Endothelial cell (in vitro differentiated cells): ENCODE data around the gene FCHSD2. TPM values are rescaled to one million over a fixed set of nuclear protein-coding genes. Genes with fewer than 3 reads are reported as not detected.
"Not testable (repeated sequence)": the region's sequence is repeated elsewhere in the genome, so short reads cannot be mapped to it uniquely, and the experiment has no call there.

ENCODE experiments used
- DNase-seq: peaks from one replicate; pipeline ENCODE4 v3.0.0; 2021; ENCODE audit warnings: low spot score
- H3K27ac Mint-ChIP-seq: one replicate; pipeline ENCODE4 v1.8.0; 2021; ENCODE audit warnings: mixed read lengths, inconsistent platforms; ENCODE audit not compliant: unreplicated experiment
- H3K27me3 Mint-ChIP-seq: one replicate; pipeline ENCODE4 v1.8.0; 2021; ENCODE audit warnings: mild to moderate bottlenecking, moderate library complexity, mixed read lengths, inconsistent platforms; ENCODE audit not compliant: unreplicated experiment
- H3K36me3 Mint-ChIP-seq: one replicate; pipeline ENCODE4 v1.8.0; 2021; ENCODE audit warnings: mild to moderate bottlenecking, low read depth, mixed read lengths, inconsistent platforms; ENCODE audit not compliant: unreplicated experiment
- H3K4me1 Mint-ChIP-seq: one replicate; pipeline ENCODE4 v1.8.0; 2021; ENCODE audit warnings: mild to moderate bottlenecking, mixed read lengths, inconsistent platforms; ENCODE audit not compliant: unreplicated experiment
- H3K4me3 Mint-ChIP-seq: one replicate; pipeline ENCODE4 v1.8.0; 2021; ENCODE audit warnings: mild to moderate bottlenecking, mixed read lengths, inconsistent platforms; ENCODE audit not compliant: unreplicated experiment
- H3K9me3 Mint-ChIP-seq: one replicate; pipeline ENCODE4 v1.8.0; 2021; ENCODE audit warnings: mixed read lengths, inconsistent platforms; ENCODE audit not compliant: unreplicated experiment
- CTCF ChIP-seq: fragments of 200-600 bp; sonication (generic); IDR thresholded peaks from one replicate; pipeline ENCODE4 v1.5.0; 2021; ENCODE audit warnings: antibody characterized with exemption; ENCODE audit not compliant: unreplicated experiment
- total RNA-seq: library from RNA; stranded (reverse); fragmentation: NEBNext Ultra II Directional; extraction: Animal tissue kit (Norgen Biotek cat#: 25700); gene quantifications from one replicate; pipeline ENCODE4 v1.2.1, GENCODE V29; 2021; ENCODE audit not compliant: unreplicated experiment

FCHSD2 gene
- total RNA-seq, 1 donor from 2014 or later: 45.3 TPM

GRCh38 chr11:73135346-73136284 is 6.5 kb downstream of the FCHSD2 start:
- Mint-ChIP-seq H3K27ac (peak overlapping the region; percentile 57), H3K4me3 (no peak overlapping the region), H3K27me3 (no peaks in the 10 kb centered on the region), H3K36me3 (peaks cover 12% of the 10 kb centered on the region), H3K4me1 (peaks cover 25% of the 10 kb centered on the region), H3K9me3 (no peaks in the 10 kb centered on the region)
- DNase-seq: no peak
- no peak for TF ChIP-seq CTCF

- H3K36me3 Mint-ChIP-seq: peaks cover 14% of the 10 kb centered on the region
- not testable (repeated sequence) for H3K4me1 Mint-ChIP-seq, H3K4me3 Mint-ChIP-seq, H3K27ac Mint-ChIP-seq, H3K9me3 Mint-ChIP-seq, H3K27me3 Mint-ChIP-seq, DNase-seq
Measured at GRCh38 chr11:73132349-73132748, 9.8 kb downstream of the FCHSD2 start.

- Mint-ChIP-seq H3K9me3 (no peaks in the 10 kb centered on the region), H3K27me3 (no peaks in the 10 kb centered on the region), H3K36me3 (peaks cover 18% of the 10 kb centered on the region), H3K4me3 (no peak overlapping the region), H3K4me1 (peaks cover 4% of the 10 kb centered on the region), H3K27ac (no peak overlapping the region)
- TF ChIP-seq CTCF: no peak
- no peak for DNase-seq
Measured at GRCh38 chr11:73130181-73130580, 11.9 kb downstream of the FCHSD2 start.

GRCh38 chr11:73129198-73129597 is 12.9 kb downstream of the FCHSD2 start:
- Mint-ChIP-seq H3K4me3 (no peak overlapping the region), H3K36me3 (peaks cover 24% of the 10 kb centered on the region), H3K4me1 (peaks cover 4% of the 10 kb centered on the region), H3K27me3 (no peaks in the 10 kb centered on the region), H3K27ac (no peak overlapping the region), H3K9me3 (no peaks in the 10 kb centered on the region)
- TF ChIP-seq CTCF: no peak
- no peak for DNase-seq

DNA sequence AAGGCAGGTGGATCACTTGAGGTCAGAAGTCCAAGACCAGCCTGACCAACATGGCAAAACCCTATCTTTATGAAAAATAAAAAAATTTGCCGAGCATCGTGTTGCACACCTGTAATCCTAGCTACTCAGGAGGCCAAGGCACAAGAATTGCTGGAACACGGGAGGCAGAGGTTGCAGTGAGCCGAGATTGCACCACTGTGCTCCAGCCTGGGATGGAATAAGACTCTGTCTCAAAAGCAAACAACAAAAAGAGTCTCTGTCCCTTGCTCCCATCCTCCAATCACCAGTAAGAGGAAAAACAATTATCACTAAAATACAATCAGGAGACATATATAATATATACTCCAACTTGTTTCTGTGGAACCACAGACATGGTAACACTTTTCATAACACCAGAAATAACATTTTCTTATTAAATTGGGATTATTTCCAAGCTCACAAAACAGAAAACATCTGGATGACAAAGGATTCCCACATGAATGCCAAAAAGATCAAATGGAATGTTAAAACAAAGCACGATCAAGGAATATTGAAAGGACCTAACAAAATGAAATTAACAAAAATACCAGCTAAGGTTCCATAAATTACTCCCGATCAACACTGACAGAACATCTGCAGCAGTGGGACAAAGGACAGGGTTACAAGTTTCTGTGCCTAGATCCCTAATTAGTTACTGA is 15.2 kb downstream of the FCHSD2 start:
- no peaks in the 10 kb centered on the region for H3K27me3 Mint-ChIP-seq
- no peak overlapping the region for H3K4me3 Mint-ChIP-seq
- no peak for TF ChIP-seq CTCF
- peaks cover 24% of the 10 kb centered on the region for H3K36me3 Mint-ChIP-seq
- no peak for DNase-seq
- no peak overlapping the region for H3K27ac Mint-ChIP-seq
- no peaks in the 10 kb centered on the region for H3K9me3 Mint-ChIP-seq
- peaks cover 4% of the 10 kb centered on the region for H3K4me1 Mint-ChIP-seq
